IPS DF 4.7 (cell line): ENCODE results near the gene PAX8.

ENCODE experiments used
- DNase-seq: peaks from one replicate; pipeline ENCODE4 v3.0.0-alpha.2; 2013; ENCODE audit warnings: low spot score; ENCODE audit errors: extremely low read depth

Gene PAX8

GRCh38 chr2:113220970-113221708, 57.6 kb downstream of the PAX8 start:
- DNase-seq: no peak

- no peak for DNase-seq
Observed at GRCh38 chr2:113219889-113220641, 58.7 kb downstream of the PAX8 start.

- DNase-seq: no peak
Observed at GRCh38 chr2:113219525-113219888, 59.2 kb downstream of the PAX8 start.

- no peak for DNase-seq
Observed at GRCh38 chr2:113219092-113219441, 59.7 kb downstream of the PAX8 start.

- no peak for DNase-seq
Observed at GRCh38 chr2:113218283-113219091, 60.2 kb downstream of the PAX8 start.

- DNase-seq: no peak
Observed at GRCh38 chr2:113217455-113218282, 61.1 kb downstream of the PAX8 start.

- DNase-seq: no peak
Observed at GRCh38 chr2:113216891-113217454, 61.7 kb downstream of the PAX8 start.

- DNase-seq: no peak
Observed at GRCh38 chr2:113216321-113216720, 62.4 kb downstream of the PAX8 start.

- no peak for DNase-seq
Observed at GRCh38 chr2:113215056-113215455, 63.7 kb downstream of the PAX8 start.

- DNase-seq: no peak
Observed at GRCh38 chr2:113214141-113214540, 64.6 kb downstream of the PAX8 start.

GRCh38 chr2:113213061-113213930, 65.4 kb downstream of the PAX8 start:
- no peak for DNase-seq

GRCh38 chr2:113212245-113213060, 66.3 kb downstream of the PAX8 start:
- DNase-seq: no peak

GRCh38 chr2:113211226-113212105, 67.3 kb downstream of the PAX8 start:
- DNase-seq: no peak

- no peak for DNase-seq
Observed at GRCh38 chr2:113209646-113210171, 69.0 kb downstream of the PAX8 start.

- DNase-seq: no peak
Observed at GRCh38 chr2:113209011-113209645, 69.6 kb downstream of the PAX8 start.

GRCh38 chr2:113208396-113208795, 70.3 kb downstream of the PAX8 start:
- no peak for DNase-seq

GRCh38 chr2:113207021-113207420, 71.7 kb downstream of the PAX8 start:
- no peak for DNase-seq
